ENCODE measurements around the gene SLC38A3.
"Not testable (repeated sequence)": the region's sequence is repeated elsewhere in the genome, so short reads cannot be mapped to it uniquely, and the experiment has no call there.

The SLC38A3 gene

DNA sequence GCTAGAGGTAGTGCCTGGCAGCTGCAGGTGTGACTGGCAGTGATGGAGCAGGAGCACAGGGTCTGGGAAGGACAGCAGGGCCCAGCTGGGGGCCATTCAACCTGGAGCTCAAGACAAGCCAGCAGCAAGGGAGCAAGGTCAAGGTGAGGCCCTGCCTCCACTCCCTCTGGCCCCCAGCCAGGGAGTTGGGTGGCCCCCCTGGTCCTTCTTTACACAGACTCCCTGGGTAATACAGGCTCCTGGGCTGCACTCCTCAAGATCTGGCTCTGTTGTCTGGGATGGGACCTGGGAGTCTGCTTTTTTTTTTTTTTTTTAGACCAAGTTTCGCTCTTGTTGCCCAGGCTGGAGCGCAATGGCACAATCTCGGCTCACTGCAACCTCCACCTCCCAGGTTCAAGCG lies 45.4 kb downstream of the SLC38A3 start:
- DNase-seq (ENCODE audit: low read depth in 2 of 2): no peak

DNA sequence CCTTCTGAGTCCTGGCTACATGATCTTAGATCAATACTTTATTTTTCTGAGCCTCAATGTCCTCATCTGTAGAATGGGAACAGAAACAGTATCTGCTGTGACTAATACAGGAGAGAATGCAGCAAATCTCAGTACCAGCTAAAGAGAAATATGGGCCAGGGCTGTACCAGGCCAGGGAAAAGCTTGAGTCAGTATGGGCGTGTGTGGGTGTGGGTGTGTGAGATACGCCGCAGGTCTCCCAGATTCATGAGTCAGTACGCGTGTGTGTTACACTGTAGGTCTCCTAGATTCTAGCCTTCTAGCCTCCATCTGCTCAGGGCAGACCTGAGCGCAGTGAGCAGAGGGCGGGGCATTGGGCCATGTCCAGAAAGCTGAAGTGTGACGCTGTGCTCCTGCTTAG lies 46.1 kb downstream of the SLC38A3 start:
- DNase-seq (ENCODE audit: low read depth in 2 of 2): no peak

DNA sequence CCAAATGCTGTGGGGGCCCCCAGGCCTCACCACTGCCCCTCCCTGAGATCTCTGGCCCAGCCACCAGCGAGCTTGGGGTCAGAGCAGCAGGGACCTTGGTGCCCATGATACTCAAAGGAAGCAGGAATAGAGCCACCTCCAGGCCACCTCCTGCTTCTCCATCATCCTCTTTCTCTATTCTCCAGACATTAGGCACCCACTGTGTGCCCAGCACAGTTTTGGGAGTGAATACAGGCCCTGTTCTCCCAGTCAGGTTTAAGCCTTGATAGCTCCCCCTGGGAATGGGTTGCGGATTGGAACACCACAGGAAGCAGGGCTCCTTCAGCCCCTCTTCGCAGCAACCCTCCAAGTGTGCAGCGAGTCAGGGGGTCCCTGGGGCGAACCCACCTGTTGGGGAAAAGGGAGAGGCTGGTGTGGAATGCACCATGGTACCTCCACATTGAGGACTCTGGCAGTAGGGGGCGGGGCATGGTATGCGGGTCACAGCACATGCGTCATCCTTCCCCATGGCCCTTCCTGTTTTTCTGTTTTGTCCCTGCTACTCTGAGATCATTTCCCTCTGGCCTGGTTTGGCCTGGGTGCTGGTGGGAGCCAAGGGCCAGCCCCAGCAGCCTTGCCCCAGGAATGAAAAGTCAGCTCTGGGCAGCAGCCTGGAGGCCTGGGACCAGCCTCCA lies 49.6 kb downstream of the SLC38A3 start:
- DNase-seq (ENCODE audit: low read depth in 2 of 2): no peak

GRCh38 chr3:50255251-50255615 lies 50.2 kb downstream of the SLC38A3 start:
- DNase-seq (ENCODE audit: low read depth in 2 of 2): no peak

DNA sequence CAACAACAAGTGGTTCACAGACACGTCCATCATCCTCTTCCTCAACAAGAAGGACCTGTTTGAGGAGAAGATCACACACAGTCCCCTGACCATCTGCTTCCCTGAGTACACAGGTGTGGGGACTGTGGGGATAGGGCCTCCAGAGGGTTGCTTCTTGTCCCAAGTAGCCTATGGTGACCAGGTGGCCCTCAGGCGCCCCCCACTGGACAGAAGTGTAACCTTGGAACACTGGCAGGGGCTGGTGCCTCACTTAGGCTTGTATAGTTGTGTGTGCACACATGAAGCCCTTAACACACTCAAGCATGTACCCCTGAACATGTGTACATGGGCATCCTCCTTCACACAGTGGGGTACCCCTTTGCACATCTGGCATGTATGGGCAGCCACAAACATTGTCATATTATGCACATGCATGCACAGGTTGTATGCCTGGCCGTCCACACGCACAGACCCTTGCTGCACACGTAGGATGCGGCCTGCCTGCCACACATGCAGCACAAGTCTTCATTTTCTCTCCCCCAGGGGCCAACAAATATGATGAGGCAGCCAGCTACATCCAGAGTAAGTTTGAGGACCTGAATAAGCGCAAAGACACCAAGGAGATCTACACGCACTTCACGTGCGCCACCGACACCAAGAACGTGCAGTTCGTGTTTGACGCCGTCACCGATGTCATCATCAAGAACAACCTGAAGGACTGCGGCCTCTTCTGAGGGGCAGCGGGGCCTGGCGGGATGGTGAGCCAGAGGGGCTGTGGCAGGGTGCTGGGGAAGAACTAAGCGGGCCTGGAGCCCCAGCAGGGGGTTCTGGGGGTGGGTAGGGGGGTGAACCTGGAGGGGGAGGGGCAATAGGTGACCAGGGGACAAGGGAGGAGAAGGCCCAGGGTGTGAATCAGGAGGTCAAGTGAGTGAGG lies 52.2 kb downstream of the SLC38A3 start:
- DNase-seq (ENCODE audit: low read depth in 2 of 2): no peak

DNA sequence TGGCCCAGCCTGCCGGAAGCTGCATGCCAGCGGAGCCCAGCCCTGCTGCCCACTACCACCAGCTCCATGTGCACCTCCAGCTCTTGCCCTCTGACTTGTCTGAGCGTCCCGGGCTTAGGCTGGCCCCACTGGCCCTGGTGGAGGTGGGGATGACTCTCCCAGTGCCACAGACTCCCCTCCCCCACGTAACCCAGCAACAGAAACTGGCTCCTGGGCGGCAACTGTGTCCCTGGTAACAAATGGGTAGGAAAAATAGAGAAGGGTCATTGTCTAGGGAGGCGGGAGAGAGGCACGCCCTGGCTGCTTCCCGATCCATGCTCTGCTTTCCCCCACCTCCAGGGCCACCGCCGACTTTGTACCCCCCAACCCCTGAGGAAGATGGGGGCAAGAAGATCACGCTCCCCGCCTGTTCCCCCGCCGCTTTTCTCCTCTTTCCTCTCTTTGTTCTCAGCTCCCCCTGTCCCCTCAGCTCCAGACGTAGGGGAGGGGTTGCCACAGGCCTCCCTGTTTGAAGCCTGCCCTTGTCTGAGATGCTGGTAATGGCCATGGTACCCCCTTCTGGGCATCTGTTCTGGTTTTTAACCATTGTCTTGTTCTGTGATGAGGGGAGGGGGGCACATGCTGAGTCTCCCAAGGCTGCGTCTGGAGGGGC lies 53.1 kb downstream of the SLC38A3 start:
- no peak for DNase-seq (ENCODE audit: low read depth in 2 of 2)

- no peak for DNase-seq (ENCODE audit: low read depth in 2 of 2)
Measured at GRCh38 chr3:50258979-50259378, 53.9 kb downstream of the SLC38A3 start.

GRCh38 chr3:50259432-50260026 lies 54.5 kb downstream of the SLC38A3 start:
- no peak for DNase-seq (ENCODE audit: low read depth in 2 of 2)

- DNase-seq (ENCODE audit: low read depth in 2 of 2): peak; percentile 63 to 70
Measured at GRCh38 chr3:50260027-50260941, 55.2 kb downstream of the SLC38A3 start.

DNA sequence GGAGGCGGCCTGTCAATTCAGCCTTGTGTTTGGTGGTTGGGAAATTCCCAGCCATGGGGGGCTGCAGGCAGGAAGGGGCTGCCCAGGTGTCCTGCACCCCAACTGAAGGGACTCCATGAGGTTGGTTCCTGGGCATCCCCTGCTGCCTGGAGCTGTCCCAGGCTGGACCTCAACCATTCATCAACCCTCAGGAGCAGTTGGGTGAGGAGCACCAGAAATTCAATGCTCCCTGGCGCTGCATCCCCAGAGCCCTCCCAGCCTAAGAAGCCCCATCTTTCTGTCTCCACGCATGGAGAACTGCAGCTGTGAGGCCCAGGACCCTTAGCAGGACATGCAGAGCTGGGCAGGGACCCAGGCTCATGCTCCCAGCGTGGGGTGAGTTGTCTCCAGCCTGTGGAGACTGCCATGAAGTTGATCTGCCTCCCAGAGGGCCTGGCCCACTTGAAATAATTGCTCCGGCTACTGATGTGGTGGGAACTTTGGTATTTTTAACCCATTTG lies 55.9 kb downstream of the SLC38A3 start:
- DNase-seq (ENCODE audit: low read depth in 2 of 2): no peak

GRCh38 chr3:50261505-50261904 lies 56.4 kb downstream of the SLC38A3 start:
- DNase-seq (ENCODE audit: low read depth in 2 of 2): no peak

GRCh38 chr3:50262200-50262599 lies 57.1 kb downstream of the SLC38A3 start:
- DNase-seq (ENCODE audit: low read depth in 2 of 2): not testable (repeated sequence)

DNA sequence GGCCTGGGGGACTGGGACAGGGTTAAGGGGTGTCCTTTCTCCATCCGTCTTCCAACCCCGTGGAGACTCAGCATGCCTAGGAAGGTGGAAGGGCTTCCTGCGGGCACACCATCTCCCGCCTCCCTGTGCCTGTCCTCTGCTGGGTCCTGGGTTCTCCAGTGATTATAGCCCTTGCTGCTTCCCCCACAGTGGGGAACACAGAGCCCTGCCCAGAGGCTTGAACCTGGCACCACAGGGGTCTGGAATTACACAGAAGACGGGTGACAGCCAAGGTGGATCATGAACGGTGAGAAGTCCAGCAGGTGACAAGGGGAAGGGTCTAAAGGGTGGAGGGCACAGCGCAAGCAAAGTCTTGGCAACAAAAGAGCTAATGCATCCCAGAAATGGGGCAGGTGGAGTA lies 57.7 kb downstream of the SLC38A3 start:
- DNase-seq (ENCODE audit: low read depth in 2 of 2): no peak

GRCh38 chr3:50263478-50264382 lies 58.7 kb downstream of the SLC38A3 start:
- DNase-seq (ENCODE audit: low read depth in 2 of 2): no peak

GRCh38 chr3:50264383-50264963 lies 59.4 kb downstream of the SLC38A3 start:
- no peak for DNase-seq (ENCODE audit: low read depth in 2 of 2)

DNA sequence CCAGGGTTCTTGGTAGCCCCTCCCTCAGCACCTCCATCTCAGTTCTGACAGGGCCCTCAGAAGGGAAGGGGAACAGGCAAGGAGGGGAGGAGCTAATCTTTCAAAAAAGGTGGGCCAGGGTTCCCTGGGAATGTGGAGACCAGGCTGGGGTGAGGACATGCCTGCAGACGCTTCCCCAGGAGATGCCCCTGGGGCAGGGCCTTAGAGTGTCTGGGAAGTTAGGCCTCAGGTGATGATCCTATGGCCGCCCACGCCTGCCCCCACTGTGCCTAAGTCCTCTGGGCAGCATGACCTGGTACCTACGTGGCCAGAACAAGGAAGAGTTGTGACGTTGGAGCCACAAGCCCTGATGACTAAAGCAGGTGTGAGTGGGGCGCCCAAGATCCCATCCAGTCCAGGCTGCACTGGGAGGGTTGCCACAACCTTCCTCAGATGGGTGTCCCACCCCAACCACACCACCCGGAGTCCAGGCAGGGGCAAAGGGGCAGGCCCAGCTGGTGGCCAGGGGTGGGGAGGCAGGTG lies 60.0 kb downstream of the SLC38A3 start:
- DNase-seq (ENCODE audit: low read depth in 2 of 2): no peak

- DNase-seq (ENCODE audit: low read depth in 2 of 2): no peak
Measured at GRCh38 chr3:50265571-50265970, 60.5 kb downstream of the SLC38A3 start.

- DNase-seq (ENCODE audit: low read depth in 2 of 2): no peak
Measured at GRCh38 chr3:50266017-50266416, 60.9 kb downstream of the SLC38A3 start.

- DNase-seq (ENCODE audit: low read depth in 2 of 2): no peak
Measured at GRCh38 chr3:50266836-50267235, 61.8 kb downstream of the SLC38A3 start.

Measured in stimulated activated CD8-positive, alpha-beta memory T cell treated with anti-CD3 and anti-CD28 coated beads, Interleukin-2, amount 100 ng/mL, for 1 hour (primary cell).